ENCODE results near the gene ASIC4. TPM values are rescaled to one million over a fixed set of nuclear protein-coding genes. Genes with fewer than 3 reads are reported as not detected.

The ASIC4 gene
- total and polyA plus RNA-seq, 2 of the 8 experiments (the other 6 are each of a cell fraction or from before 2014, with no cell fraction given), result 0.12 to 0.22 TPM

DNA sequence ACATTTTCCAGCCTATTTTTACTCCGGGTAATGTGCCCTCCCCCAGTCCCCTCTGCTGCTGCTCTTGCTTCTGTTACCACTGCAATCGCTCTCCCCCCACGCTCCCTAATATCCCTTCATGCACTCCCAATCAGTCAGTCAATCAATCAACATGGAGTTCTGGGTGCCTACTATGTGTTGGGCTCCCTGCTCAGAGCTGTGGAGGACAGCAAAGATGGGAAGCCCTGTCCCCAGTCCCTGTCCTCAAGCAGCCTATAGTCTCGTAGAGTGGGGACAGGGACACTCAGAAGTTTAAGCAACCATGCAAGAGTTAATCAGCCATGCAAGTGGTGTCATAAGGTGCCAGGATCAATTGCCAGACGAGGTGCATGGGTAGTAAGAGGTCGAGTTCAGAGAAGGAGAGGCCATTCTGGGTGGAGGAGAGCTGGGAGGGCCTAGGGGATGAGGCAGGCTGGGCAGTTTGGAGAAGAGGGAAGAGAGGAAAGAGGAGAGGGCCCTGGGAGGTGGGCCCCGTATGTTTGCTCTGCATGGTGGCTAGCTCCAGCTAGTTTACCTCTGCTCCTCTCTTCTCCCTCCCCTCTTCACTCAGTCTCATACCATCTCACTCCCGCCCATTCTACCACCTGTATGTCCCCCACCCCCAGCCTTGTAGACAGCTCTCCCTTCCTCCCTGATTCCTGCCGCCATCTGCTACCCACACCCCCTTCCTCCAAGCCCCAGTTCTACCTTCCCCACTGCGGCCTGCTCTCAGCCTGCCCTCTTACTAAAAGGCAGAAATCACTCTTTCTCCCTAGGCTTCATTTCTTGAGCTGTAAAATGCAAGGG is 3.9 kb downstream of the ASIC4 start (continued):
- no peak for TF ChIP-seq PHF8 (conservative IDR thresholded peaks at IDR 0.05; ENCODE audit: low read depth, low read length)
